Inflammatory macrophage treated with lipopolysaccharide for 1 hour (primary cell): ENCODE measurements around the gene UBE2H.
"Not testable (repeated sequence)": the region's sequence is repeated elsewhere in the genome, so short reads cannot be mapped to it uniquely, and the experiment has no call there.

Source experiments
- DNase-seq, 2 donors: peaks; one replicate each; pipeline ENCODE4 v3.0.0-alpha.2; 2020 to 2022

UBE2H gene

DNA sequence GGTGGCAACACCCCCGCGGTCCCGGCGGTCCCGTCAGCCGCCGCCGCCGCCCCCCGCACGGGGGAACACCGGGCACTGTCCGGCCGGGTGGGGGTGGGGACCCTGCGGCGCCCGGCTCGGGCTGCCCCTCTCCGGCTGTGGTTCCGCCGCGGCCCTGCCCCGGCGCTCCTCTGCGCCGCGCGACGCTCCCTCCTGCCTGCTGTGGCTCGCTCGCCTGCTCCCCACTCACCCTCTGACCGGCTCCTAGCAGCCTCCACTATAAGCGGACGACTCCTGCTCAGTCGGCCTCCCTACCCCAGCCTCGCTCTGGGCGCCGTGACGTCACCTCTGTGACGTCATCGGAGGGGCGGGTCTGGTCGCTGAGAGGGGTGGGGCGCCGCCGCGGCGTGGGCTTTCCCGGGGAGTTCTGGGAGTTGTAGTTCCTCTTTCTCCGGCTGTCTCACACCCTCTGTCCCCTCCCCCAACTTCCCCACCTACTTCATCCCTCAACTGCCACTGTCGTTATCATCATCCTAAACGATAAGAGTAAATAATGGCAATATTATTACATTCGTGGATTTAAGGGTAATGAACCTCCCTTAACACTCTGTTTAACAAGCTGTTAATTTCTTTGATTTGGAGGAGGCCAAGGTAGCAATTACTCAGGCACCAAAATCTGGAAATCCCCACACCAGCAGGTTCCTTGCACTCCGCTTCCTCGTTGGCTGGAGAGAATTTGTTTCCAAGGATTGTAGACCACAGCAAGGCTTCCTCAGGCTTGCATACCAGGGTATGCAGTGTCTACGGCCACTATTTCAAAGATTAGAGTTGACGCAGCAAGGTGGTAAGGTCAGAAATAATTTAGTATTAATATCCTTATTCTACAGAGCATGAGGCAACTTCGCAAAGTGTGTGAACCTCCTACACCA, at the start of gene UBE2H:
TSS of gene UBE2H (minus strand) at position 308 of the 908 bp plus-strand sequence. CDS start 405 bp downstream, outside the sequence.
- DNase-seq, result peak; percentile 82 to 94

DNA sequence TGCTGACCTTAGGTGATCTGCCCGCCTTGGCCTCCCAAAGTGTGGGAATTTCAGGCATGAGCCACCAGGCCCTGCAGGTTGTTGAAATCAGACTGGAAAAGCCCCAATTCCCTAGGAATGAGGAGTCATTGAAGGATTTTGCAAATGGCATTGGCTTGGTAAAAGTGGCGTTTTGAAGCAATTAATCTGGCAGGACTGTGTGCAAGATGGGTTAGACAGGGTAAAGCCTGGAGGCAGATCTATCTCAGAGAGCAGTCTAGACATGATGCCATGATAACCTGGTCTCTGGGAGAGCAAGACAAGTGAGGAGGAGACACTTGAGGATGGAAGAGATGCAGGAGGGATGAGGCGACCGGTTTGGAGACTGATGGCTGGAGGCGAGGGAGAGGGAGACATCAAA, 45.7 kb upstream of the UBE2H start:
- no peak for DNase-seq

DNA sequence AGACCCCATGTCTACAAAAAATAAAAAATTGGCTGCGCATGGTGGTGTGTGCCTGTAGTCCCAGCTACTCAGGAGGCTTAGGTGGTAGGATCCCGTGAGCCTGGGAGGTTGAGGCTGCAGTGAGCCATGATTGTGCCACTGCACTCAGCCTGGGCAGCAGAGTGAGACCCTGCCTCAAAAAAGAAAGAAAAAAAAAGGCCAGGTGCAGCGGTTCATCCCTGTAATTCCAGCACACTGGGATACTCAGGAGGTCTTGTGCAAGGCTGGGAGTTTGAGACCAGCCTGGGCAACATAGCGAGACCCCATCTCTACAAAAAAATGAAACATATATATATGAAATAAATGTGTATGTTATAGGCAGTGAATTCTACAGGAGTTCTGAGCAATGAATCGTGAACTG, 44.5 kb upstream of the UBE2H start:
- DNase-seq, result no peak

- no peak for DNase-seq
These were observed 40.5 kb upstream of the UBE2H start for GRCh38 chr7:129993275-129993674.

DNA sequence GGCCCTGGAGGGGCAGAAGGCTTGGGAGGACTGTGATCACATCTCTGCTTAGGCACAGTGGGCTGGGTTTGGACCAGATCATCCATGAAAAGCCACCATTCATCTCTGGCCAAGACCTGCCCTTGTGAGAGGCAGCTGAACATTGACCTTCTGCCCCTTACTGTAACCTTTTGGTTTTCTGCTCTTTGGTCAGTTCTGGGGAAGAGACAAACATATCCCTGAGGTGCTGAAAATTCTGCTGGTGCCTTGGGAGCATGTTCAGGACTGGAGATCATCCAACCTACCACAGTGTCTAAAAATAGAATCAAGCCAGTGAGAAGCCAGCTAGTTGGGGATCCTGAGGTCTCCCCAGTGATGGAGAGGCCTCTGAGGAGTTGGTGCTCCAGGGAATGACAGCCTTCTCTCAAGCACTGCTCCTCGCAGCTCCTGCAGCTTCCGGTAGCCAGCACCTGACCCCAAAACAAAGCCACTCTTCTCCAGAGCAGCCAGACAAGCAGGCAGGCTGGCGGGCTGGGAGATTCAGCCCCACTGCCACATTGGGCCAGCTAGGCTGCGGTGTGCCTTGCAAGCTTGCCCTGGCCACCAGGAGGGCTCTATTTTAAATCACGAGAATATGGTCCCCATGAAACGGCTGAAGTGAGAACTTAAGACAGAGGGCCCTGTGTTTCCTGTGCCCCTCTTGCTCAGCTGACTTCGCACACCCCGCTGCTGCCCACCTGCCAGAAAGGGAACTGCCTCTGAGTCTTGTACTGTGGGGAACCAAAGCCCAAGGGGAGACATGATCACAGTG, 37.8 kb upstream of the UBE2H start:
- DNase-seq, result no peak

- no peak for DNase-seq
These were observed 36.7 kb upstream of the UBE2H start for GRCh38 chr7:129989466-129989865.

DNA sequence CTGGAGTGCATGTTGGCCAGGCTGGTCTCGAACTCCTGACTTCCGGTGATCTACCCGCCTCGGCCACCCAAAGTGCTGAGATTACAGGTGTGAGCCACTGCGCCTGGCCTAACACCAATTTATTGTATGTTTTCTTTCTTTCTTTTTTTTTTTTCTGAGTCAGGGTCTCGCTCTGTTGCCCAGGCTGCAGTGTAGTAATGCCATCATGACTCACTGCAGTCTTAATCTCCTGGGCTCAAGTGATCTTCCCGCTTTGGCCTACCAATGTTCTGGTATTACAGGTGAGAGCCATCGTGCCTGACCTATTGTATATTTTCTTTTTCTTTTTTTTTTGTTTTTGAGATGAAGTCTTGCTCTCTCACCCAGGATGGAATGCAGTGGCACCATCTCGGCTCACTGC, 33.8 kb upstream of the UBE2H start:
- DNase-seq, result no peak

GRCh38 chr7:129980667-129981066, 27.9 kb upstream of the UBE2H start:
- no peak for DNase-seq

- DNase-seq, result no peak
These were observed 22.5 kb upstream of the UBE2H start for GRCh38 chr7:129975309-129975708.

DNA sequence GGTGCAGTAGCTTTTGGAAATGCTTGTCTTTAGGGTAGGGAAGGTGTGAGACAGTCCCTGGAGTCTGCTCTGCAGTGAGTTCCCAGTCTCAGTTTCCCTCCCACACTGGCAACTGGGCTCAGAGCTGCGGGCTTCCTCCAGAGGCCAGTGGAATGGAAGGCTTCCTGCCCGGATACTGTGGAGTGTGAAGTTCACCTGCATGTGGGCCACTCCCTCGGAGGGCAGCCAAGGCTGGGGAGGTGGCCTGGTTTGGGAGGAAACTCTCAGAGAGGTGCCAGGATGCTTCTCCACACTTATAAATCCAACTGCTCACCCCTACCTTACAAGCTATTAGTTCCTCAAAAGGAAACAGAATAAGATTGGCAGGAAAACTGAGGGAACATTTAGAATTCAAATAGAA, 18.1 kb upstream of the UBE2H start:
- DNase-seq, result no peak

DNA sequence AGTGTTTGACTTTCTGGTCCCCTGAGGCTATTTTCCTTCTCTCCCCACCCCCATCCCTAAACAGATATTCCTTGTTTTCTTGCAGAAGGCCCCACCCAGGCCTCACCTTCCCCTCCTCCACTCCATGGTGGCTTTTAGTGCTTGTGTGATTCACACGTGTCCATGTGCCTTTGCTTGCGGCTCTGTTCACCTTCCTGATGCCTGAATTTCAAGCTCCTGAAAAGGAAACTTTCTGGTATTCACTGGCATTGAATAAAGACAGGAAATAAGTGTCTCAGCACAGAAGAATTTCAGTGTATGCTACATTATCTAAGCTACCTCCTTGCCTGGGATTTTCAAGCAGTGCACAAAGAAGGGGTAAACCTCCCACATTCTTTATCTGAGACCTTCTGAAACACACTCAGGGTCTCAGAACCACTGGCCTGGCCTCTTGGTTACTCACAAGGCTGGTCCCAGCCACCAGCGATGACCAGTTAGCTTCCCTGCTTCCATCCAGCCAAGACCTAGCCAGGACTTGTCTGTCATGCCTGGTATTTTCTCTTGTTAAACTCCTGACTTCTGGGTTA, 17.2 kb upstream of the UBE2H start:
- no peak for DNase-seq

DNA sequence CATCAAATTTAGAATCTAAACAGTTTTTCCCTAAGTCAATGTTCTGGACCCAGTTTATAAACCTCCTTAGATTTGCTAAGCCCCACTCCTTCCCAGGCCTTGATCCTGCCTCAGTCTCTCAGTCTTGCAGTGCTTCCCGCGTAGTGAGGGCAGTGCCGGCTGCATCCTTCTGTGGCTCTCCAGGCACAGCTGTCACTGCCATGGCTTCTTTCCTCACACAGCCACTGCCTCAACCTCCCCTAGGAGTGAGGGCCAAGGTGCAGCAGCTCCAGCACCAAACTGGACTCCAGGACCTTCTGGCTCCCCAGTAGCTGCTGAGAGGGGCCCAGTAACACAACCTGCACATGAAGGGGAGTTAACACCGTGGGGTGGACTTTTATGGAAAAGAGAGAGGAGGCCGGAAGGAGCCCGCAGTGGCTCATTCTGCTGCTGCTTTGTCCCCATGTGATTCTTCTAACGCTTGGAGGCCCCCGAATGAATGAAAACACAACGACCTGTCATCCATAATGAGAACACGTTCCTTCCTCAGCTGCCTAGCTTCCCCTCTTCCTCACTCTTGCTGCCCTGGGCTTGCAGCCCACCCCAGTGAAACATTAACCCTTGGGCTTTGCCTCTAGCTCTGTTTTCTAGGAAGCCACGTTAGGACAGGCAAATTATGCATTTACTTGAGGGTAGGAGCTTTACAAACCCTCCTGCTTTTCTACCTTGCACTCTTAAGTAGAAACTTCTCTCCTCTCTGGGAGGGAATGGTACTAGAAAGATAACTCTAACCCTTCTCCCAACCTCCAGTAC, 16.0 kb upstream of the UBE2H start:
- no peak for DNase-seq

GRCh38 chr7:129960204-129960475, 7.4 kb upstream of the UBE2H start:
- DNase-seq, result not testable (repeated sequence)

GRCh38 chr7:129959471-129960203, 6.9 kb upstream of the UBE2H start:
- DNase-seq, result peak in 1 of 2 donors; percentile 8

GRCh38 chr7:129958643-129959470, 6.1 kb upstream of the UBE2H start:
- DNase-seq, result peak; percentile 43 to 63

GRCh38 chr7:129955993-129956543, 3.3 kb upstream of the UBE2H start:
- DNase-seq, result no peak

- peak; percentile 50 to 68 for DNase-seq
These were observed 591 bp downstream of the UBE2H start for GRCh38 chr7:129952086-129952652.

GRCh38 chr7:129951226-129952085, 1.3 kb downstream of the UBE2H start:
- DNase-seq, result peak in 1 of 2 donors; percentile 21

- no peak for DNase-seq
These were observed 1.9 kb downstream of the UBE2H start for GRCh38 chr7:129950933-129951225.
